ENCODE data around the gene ZSWIM7. TPM values are rescaled to one million over a fixed set of nuclear protein-coding genes. Genes with fewer than 3 reads are reported as not detected.

Gene ZSWIM7
- total RNA-seq, 4 donors from 2014 or later = 1.3 to 30.3 (median 20.7) TPM

- H3K36me3 ChIP-seq = no peaks in the 10 kb centered on the region
- TF ChIP-seq, protein P1, sequence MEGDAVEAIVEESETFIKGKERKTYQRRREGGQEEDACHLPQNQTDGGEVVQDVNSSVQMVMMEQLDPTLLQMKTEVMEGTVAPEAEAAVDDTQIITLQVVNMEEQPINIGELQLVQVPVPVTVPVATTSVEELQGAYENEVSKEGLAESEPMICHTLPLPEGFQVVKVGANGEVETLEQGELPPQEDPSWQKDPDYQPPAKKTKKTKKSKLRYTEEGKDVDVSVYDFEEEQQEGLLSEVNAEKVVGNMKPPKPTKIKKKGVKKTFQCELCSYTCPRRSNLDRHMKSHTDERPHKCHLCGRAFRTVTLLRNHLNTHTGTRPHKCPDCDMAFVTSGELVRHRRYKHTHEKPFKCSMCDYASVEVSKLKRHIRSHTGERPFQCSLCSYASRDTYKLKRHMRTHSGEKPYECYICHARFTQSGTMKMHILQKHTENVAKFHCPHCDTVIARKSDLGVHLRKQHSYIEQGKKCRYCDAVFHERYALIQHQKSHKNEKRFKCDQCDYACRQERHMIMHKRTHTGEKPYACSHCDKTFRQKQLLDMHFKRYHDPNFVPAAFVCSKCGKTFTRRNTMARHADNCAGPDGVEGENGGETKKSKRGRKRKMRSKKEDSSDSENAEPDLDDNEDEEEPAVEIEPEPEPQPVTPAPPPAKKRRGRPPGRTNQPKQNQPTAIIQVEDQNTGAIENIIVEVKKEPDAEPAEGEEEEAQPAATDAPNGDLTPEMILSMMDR (IDR thresholded peaks at IDR 0.05) = no peak
- no peak for TF ChIP-seq POLR2A (IDR thresholded peaks at IDR 0.05)
Measured at GRCh38 chr17:16040710-16041251, 41.3 kb upstream of the ZSWIM7 start.

GRCh38 chr17:16037636-16038035, 38.1 kb upstream of the ZSWIM7 start:
- peak overlapping the region in 1 of 2 donors; percentile 49 for H3K27ac ChIP-seq
- H3K4me1 ChIP-seq = no peaks in the 10 kb centered on the region
- H3K9me3 ChIP-seq = no peaks in the 10 kb centered on the region
- intact Hi-C loops (cut with DNase I; ENCODE audit: low total_unique reads) = no loop called here
- TF ChIP-seq, protein P1 (IDR thresholded peaks at IDR 0.05) = no peak
- no peak for TF ChIP-seq POLR2A (IDR thresholded peaks at IDR 0.05)
- no peaks in the 10 kb centered on the region for H3K36me3 ChIP-seq
- DNase-seq = no peak
- H3K4me3 ChIP-seq = no peak overlapping the region
- no peaks in the 10 kb centered on the region for H3K27me3 ChIP-seq

More at GRCh38 chr17:16040710-16041251, 41.3 kb upstream of the ZSWIM7 start:
- Histone ChIP-seq H3K27me3 (no peaks in the 10 kb centered on the region), H3K9me3 (no peaks in the 10 kb centered on the region), H3K27ac (peak overlapping the region; percentile 45 to 75), H3K4me3 (no peak overlapping the region), H3K4me1 (no peaks in the 10 kb centered on the region)
- intact Hi-C loops (cut with DNase I; ENCODE audit: low total_unique reads) = no loop called here
- peak in 1 of 2 donors; percentile 30 for DNase-seq

- no peak for DNase-seq
- H3K27ac ChIP-seq = no peak overlapping the region
- intact Hi-C loops (cut with DNase I; ENCODE audit: low total_unique reads) = no loop called here
- H3K36me3 ChIP-seq = no peaks in the 10 kb centered on the region
- no peaks in the 10 kb centered on the region for H3K4me1 ChIP-seq
- H3K9me3 ChIP-seq = no peaks in the 10 kb centered on the region
- TF ChIP-seq, protein P1 (IDR thresholded peaks at IDR 0.05) = no peak
- TF ChIP-seq POLR2A (IDR thresholded peaks at IDR 0.05) = no peak
- H3K27me3 ChIP-seq = no peaks in the 10 kb centered on the region
- no peak overlapping the region for H3K4me3 ChIP-seq
Measured at GRCh38 chr17:16036261-16036660, 36.8 kb upstream of the ZSWIM7 start.

GRCh38 chr17:16033729-16034349, 34.3 kb upstream of the ZSWIM7 start:
- no peaks in the 10 kb centered on the region for H3K9me3 ChIP-seq
- TF ChIP-seq POLR2A (IDR thresholded peaks at IDR 0.05) = no peak
- TF ChIP-seq, protein P1 (IDR thresholded peaks at IDR 0.05) = no peak
- intact Hi-C loops (cut with DNase I; ENCODE audit: low total_unique reads) = no loop called here
- no peaks in the 10 kb centered on the region for H3K36me3 ChIP-seq
- H3K27ac ChIP-seq = no peak overlapping the region
- H3K27me3 ChIP-seq = no peaks in the 10 kb centered on the region
- H3K4me3 ChIP-seq = no peak overlapping the region
- DNase-seq = no peak
- H3K4me1 ChIP-seq = no peaks in the 10 kb centered on the region

- no peaks in the 10 kb centered on the region for H3K4me1 ChIP-seq
- H3K9me3 ChIP-seq = no peaks in the 10 kb centered on the region
- H3K36me3 ChIP-seq = no peaks in the 10 kb centered on the region
- H3K4me3 ChIP-seq = no peak overlapping the region
- TF ChIP-seq, protein P1 (IDR thresholded peaks at IDR 0.05) = no peak
- no peak for TF ChIP-seq POLR2A (IDR thresholded peaks at IDR 0.05)
- DNase-seq = peak in 1 of 2 donors; percentile 29
- intact Hi-C loops (cut with DNase I; ENCODE audit: low total_unique reads) = no loop called here
- H3K27ac ChIP-seq = peak overlapping the region; percentile 58 to 71
- no peaks in the 10 kb centered on the region for H3K27me3 ChIP-seq
Measured at GRCh38 chr17:16027708-16028584, 28.4 kb upstream of the ZSWIM7 start.

Measured in uterus (tissue), 4 donors.